ENCODE data around the gene GPAM.

GPAM gene

GRCh38 chr10:112223725-112224124 lies 40.2 kb upstream of the GPAM start:
- TF ChIP-seq FOXA1 (IDR thresholded peaks at IDR 0.05) (no peak), FOXM1 (IDR thresholded peaks at IDR 0.05; ENCODE audit: borderline replicate concordance) (no peak), ZNF384 (IDR thresholded peaks at IDR 0.05) (no peak)
- DNase-seq (ENCODE audit: extremely low spot score): no peak
- POLR2A ChIA-PET: no interaction called here
- CTCF ChIA-PET: no interaction called here

- no peak for DNase-seq (ENCODE audit: extremely low spot score)
- POLR2A ChIA-PET: interaction anchor here (0.9 kb wide), 1 partner anchor 39 kb away, joined by 4 read pairs; the partner anchor contains the start of gene GPAM
- CTCF ChIA-PET: interaction anchor here (0.6 kb wide), 1 partner anchor 238 kb away, joined by 3 read pairs; no protein-coding TSS in a partner anchor
- TF ChIP-seq FOXK2 (IDR thresholded peaks at IDR 0.05): no peak
- TF ChIP-seq CTBP1 (IDR thresholded peaks at IDR 0.05; ENCODE audit: borderline replicate concordance): no peak
- TF ChIP-seq BHLHE40 (IDR thresholded peaks at IDR 0.05; ENCODE audit: borderline replicate concordance): no peak
- TF ChIP-seq ARNT (IDR thresholded peaks at IDR 0.05): no peak
- TF ChIP-seq ZNF384 (IDR thresholded peaks at IDR 0.05): no peak
- no peak for TF ChIP-seq SP1 (IDR thresholded peaks at IDR 0.05)
- no peak for TF ChIP-seq SUZ12 (IDR thresholded peaks at IDR 0.05)
- no peak for TF ChIP-seq FOXM1 (IDR thresholded peaks at IDR 0.05; ENCODE audit: borderline replicate concordance)
- no peak for TF ChIP-seq LEF1 (IDR thresholded peaks at IDR 0.05; ENCODE audit: borderline replicate concordance)
- TF ChIP-seq FOXA1 (IDR thresholded peaks at IDR 0.05): no peak
- TF ChIP-seq TARDBP (IDR thresholded peaks at IDR 0.05): no peak
- no peak for TF ChIP-seq L3MBTL2 (conservative IDR thresholded peaks at IDR 0.05)
- TF ChIP-seq PKNOX1 (IDR thresholded peaks at IDR 0.05): no peak
- no peak for TF ChIP-seq NFRKB (IDR thresholded peaks at IDR 0.05)
- no peak for TF ChIP-seq ELF4 (IDR thresholded peaks at IDR 0.05)
These were observed 39.2 kb upstream of the GPAM start for GRCh38 chr10:112222799-112223198.

- POLR2A ChIA-PET: no interaction called here
- DNase-seq (ENCODE audit: extremely low spot score): no peak
- TF ChIP-seq BHLHE40 (IDR thresholded peaks at IDR 0.05; ENCODE audit: borderline replicate concordance) (no peak), CTBP1 (IDR thresholded peaks at IDR 0.05; ENCODE audit: borderline replicate concordance) (no peak), FOXK2 (IDR thresholded peaks at IDR 0.05) (no peak), ELF4 (IDR thresholded peaks at IDR 0.05) (no peak), PKNOX1 (IDR thresholded peaks at IDR 0.05) (no peak), L3MBTL2 (conservative IDR thresholded peaks at IDR 0.05) (no peak), HDGF (IDR thresholded peaks at IDR 0.05; ENCODE audit: borderline replicate concordance) (no peak), SUZ12 (IDR thresholded peaks at IDR 0.05) (no peak), FOXM1 (IDR thresholded peaks at IDR 0.05; ENCODE audit: borderline replicate concordance) (no peak), NFRKB (IDR thresholded peaks at IDR 0.05) (no peak), TARDBP (IDR thresholded peaks at IDR 0.05) (no peak), SP1 (IDR thresholded peaks at IDR 0.05) (no peak), FOXA1 (IDR thresholded peaks at IDR 0.05) (no peak)
- CTCF ChIA-PET: no interaction called here
These were observed 38.0 kb upstream of the GPAM start for GRCh38 chr10:112221545-112221944.

- ChIA-PET CTCF (interaction anchor here (0.7 kb wide), 1 partner anchor 1345 kb away, joined by 3 read pairs; no protein-coding TSS in a partner anchor), POLR2A (interaction anchor here (1.6 kb wide), 1 partner anchor 36 kb away, joined by 4 read pairs; the partner anchor contains the start of gene GPAM)
- no peak for DNase-seq (ENCODE audit: extremely low spot score)
- TF ChIP-seq BHLHE40 (IDR thresholded peaks at IDR 0.05; ENCODE audit: borderline replicate concordance): no peak
- no peak for TF ChIP-seq ELF4 (IDR thresholded peaks at IDR 0.05)
These were observed 35.4 kb upstream of the GPAM start for GRCh38 chr10:112218960-112219359.

GRCh38 chr10:112218036-112218390 lies 34.4 kb upstream of the GPAM start:
- ChIA-PET CTCF (no interaction called here), POLR2A (interaction anchor here (1.6 kb wide), 1 partner anchor 35 kb away, joined by 4 read pairs; the partner anchor contains the start of gene GPAM)
- TF ChIP-seq SP1 (IDR thresholded peaks at IDR 0.05) (no peak), FOXK2 (IDR thresholded peaks at IDR 0.05) (no peak), SUZ12 (IDR thresholded peaks at IDR 0.05) (no peak), TARDBP (IDR thresholded peaks at IDR 0.05) (no peak), FOXM1 (IDR thresholded peaks at IDR 0.05; ENCODE audit: borderline replicate concordance) (no peak), ARNT (IDR thresholded peaks at IDR 0.05) (no peak), PKNOX1 (IDR thresholded peaks at IDR 0.05) (no peak), CTBP1 (IDR thresholded peaks at IDR 0.05; ENCODE audit: borderline replicate concordance) (no peak), ZNF384 (IDR thresholded peaks at IDR 0.05) (no peak)
- no peak for DNase-seq (ENCODE audit: extremely low spot score)

GRCh38 chr10:112217386-112218035 lies 33.9 kb upstream of the GPAM start:
- POLR2A ChIA-PET: interaction anchor here (1.6 kb wide), 1 partner anchor 34 kb away, joined by 4 read pairs; the partner anchor contains the start of gene GPAM
- no peak for DNase-seq (ENCODE audit: extremely low spot score)
- CTCF ChIA-PET: no interaction called here
- TF ChIP-seq PKNOX1 (IDR thresholded peaks at IDR 0.05): no peak
- no peak for TF ChIP-seq FOXM1 (IDR thresholded peaks at IDR 0.05; ENCODE audit: borderline replicate concordance)
- no peak for TF ChIP-seq FOXK2 (IDR thresholded peaks at IDR 0.05)
- TF ChIP-seq SP1 (IDR thresholded peaks at IDR 0.05): no peak
- no peak for TF ChIP-seq BHLHE40 (IDR thresholded peaks at IDR 0.05; ENCODE audit: borderline replicate concordance)
- no peak for TF ChIP-seq LEF1 (IDR thresholded peaks at IDR 0.05; ENCODE audit: borderline replicate concordance)
- TF ChIP-seq CTBP1 (IDR thresholded peaks at IDR 0.05; ENCODE audit: borderline replicate concordance): no peak
- TF ChIP-seq NFRKB (IDR thresholded peaks at IDR 0.05): no peak
- TF ChIP-seq ARNT (IDR thresholded peaks at IDR 0.05): no peak
- TF ChIP-seq ZNF384 (IDR thresholded peaks at IDR 0.05): no peak
- no peak for TF ChIP-seq FOXA1 (IDR thresholded peaks at IDR 0.05)
- no peak for TF ChIP-seq L3MBTL2 (conservative IDR thresholded peaks at IDR 0.05)
- TF ChIP-seq TARDBP (IDR thresholded peaks at IDR 0.05): no peak
- no peak for TF ChIP-seq SUZ12 (IDR thresholded peaks at IDR 0.05)

Data from HEK293T (cell line).